Activated CD8-positive, alpha-beta memory T cell treated with anti-CD3 and anti-CD28 coated beads, Interleukin-2, amount 50 U/mL, for 24 hours (primary cell): Measurements from ENCODE around the gene MACROD1.
"Not testable (repeated sequence)": the region's sequence is repeated elsewhere in the genome, so short reads cannot be mapped to it uniquely, and the experiment has no call there.

Source experiments
- DNase-seq: peaks from one replicate; pipeline ENCODE4 v3.0.0-alpha.2; 2020; ENCODE audit errors: extremely low read depth

MACROD1 gene

GRCh38 chr11:64058494-64058893 is 107.4 kb downstream of the MACROD1 start:
- DNase-seq = no peak

GRCh38 chr11:64057890-64058289 is 108.0 kb downstream of the MACROD1 start:
- DNase-seq = no peak

- no peak for DNase-seq
Measured at GRCh38 chr11:64056861-64057260, 109.1 kb downstream of the MACROD1 start.

DNA sequence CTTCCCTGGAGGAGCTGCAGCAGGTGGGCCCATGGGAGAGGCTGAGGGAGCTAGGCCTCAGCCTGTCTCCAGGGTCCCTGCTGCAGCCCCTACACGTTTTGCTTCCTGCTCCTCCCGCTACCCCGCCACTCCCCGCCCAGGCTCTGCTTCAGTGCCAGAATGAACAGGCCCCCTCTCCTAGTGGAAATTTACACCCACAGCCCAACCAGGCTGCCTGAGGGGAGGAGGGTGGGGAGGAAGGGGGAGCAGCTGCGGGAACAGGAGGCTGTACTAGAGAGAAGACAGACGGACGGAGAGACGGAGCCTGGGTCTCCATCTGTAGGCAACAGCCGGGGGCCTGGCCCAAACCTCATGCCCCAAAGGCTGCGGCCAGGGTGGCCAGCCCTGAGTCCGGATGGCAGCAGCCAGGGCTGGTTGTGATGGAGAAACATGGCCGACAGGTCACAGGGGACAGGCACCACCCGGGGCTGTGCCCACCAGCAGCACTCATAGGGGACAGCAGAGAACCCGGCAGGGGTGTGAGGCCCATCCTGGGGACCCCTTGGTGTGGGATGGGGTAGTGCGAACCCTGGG is 109.6 kb downstream of the MACROD1 start:
- no peak for DNase-seq

- DNase-seq = no peak
Measured at GRCh38 chr11:64055077-64055476, 110.8 kb downstream of the MACROD1 start.

DNA sequence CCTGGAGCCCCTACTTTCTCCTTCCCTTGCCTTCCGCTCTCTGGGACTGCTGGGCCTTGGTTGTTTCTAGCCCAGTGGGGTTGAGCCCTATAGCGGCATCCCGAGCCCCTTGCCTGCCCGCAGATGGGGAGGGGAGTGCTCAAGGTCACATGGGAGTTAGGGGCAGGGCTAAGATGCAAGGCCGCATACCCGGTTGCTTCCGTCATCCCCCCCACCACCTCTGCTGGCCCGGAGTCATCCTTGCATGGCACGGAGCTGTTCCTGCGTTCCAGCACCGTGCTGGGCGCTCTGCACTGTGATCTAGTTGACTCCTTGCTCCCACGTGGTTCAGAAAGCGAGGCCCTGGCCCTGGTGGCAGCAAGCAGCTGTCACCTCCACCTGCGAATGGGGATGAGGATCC is 112.2 kb downstream of the MACROD1 start:
- no peak for DNase-seq

GRCh38 chr11:64052938-64053622 is 112.8 kb downstream of the MACROD1 start:
- no peak for DNase-seq

GRCh38 chr11:64052436-64052835 is 113.5 kb downstream of the MACROD1 start:
- no peak for DNase-seq

DNA sequence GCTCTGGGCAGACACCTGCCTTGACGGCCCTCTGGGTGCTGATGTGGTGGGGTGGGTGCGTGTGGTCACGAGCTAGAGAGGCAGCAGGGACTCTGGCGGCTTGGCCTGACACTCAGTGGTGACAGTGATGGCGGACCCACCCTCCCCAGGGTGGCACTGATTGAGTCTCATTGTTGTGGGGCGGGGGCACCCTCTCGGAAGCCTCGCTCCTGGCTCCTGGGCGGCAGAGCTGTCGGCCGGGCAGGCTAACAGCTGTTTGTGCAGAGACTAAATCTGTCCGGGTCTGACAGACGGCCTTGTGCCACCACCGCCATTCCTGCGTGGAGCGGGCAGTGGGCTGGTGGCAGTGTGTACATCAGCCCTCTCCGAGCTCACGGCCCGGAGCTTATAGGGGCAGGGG is 114.6 kb downstream of the MACROD1 start:
- no peak for DNase-seq

- no peak for DNase-seq
Measured at GRCh38 chr11:64049509-64049908, 116.4 kb downstream of the MACROD1 start.

DNA sequence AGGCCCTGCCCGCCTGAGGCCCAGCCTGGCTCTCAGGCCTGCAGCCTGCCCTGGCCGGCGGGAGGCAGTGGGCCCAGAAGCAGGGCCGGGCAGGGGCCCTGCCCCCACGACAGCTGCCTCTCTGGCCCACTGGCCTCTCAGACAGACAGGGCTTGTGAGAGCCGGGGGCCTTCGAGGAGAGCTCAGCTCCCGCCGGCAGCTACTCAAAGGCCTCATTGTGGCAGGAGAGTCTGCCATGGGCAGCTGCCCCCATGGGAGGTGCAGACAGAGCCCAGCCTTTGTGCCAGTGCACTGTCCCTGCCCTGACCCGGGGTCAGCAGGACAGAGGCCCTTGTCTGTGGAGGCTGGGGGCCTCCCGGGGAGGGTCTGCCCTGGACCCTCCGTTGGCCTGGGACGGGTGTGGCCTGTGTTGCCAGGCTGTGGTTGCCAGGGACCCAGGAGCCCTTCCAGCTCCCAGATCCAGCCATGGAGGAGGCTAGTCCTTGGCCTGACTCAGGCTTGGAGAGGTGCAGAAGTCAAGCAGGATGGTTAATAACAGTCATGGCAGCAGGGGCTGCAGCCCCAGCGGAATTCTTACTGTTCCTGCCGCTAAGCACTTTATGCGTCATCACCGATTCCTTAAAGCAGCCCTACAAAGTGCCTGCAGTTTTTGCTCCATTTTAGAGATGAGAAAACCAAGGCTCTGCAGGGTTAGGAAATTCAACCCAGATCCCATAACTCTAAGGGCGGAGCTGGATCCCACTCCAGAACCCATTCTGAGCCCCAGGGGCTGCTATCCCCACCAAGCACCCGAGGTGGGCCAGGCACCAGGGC is 117.7 kb downstream of the MACROD1 start:
- no peak for DNase-seq

GRCh38 chr11:64047373-64047772 is 118.5 kb downstream of the MACROD1 start:
- DNase-seq = not testable (repeated sequence)

GRCh38 chr11:64045700-64046099 is 120.2 kb downstream of the MACROD1 start:
- DNase-seq = no peak

GRCh38 chr11:64044730-64045393 is 121.1 kb downstream of the MACROD1 start:
- DNase-seq = no peak

DNA sequence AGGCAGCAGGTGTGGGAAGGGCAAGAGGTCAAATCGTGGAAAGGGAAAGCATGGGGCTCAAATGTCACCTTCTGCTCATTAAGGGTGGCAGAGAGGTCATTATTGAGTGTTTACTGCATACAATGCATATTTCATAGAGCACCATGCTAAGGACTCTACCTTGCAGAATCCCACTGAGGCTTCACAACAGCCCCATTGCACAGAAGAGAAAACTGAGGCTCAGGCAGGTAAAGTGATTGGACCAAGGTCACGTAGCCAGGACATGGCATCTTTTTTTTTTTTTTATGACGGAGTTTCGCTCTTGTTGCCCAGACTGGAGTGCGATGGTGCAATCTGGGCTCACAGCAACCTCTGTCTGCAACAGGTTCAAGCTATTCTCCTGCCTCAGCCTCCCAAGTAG is 122.4 kb downstream of the MACROD1 start:
- no peak for DNase-seq

GRCh38 chr11:64042301-64042700 is 123.6 kb downstream of the MACROD1 start:
- DNase-seq = no peak

GRCh38 chr11:64041846-64042245 is 124.1 kb downstream of the MACROD1 start:
- DNase-seq = no peak

GRCh38 chr11:64040684-64041322 is 125.1 kb downstream of the MACROD1 start:
- DNase-seq = no peak

DNA sequence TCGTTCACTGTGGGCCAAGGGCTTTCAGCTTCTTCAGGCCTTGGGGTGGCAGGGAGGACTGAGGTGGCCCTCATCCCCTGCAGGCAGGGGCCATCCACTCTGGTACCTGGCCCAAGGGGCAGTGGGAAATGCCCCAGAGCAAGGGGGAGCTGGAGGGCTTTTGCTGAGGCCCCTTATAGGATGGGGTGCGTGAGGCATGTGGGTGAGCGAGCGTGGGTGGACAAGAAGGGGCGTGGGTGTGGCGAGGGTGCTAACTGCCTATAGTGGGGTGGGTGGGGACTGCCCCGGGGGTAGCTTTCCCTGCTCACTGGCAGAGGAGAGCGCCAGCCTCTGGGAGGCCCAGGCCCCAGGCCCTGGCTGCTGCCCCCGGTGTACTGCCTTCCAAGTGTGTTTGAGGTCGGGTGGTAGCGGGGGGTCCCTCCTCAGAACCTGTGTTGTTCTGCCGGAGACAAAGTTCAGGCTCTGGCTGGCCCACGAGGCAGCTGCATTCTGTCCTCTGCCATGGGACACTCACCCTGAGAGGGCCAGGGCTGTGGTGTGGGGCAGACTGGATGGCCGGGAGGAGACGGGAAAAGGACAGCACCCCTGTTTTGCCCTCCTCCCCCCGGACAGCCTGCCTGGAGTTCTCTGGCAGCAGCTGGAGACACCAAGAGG is 126.8 kb downstream of the MACROD1 start:
- no peak for DNase-seq

DNA sequence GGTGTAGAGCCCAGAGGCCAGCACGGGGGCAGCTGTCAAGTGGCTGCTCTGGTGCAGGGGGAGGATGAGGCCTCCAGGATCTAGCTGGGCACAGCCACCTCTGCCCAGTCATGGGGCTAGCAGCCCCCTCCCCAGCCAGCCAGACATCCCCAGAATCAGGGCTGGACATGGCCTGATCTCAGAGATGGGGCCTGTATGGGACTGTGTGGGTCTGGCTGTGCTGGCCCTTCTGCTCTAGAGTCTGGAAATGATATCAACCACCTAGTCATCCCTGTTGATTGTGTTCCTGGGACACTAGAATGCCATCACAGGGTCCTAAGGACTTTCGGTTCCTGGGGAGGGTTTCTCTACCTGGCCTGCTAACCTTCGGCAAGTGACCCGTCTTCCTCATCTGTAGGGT is 127.4 kb downstream of the MACROD1 start:
- no peak for DNase-seq

- no peak for DNase-seq
Measured at GRCh38 chr11:64037027-64037634, 128.8 kb downstream of the MACROD1 start.
